AG04450 (cell line): Measurements from ENCODE around the gene ACKR3. TPM values are rescaled to one million over a fixed set of nuclear protein-coding genes. Genes with fewer than 3 reads are reported as not detected.

Source experiments
- CTCF ChIA-PET: fragments of 300-600, 350-600 bp; formaldehyde crosslinking; extraction: SDS; loops from one replicate; lab custom pipeline; 2022; ENCODE audit warnings: antibody characterized with exemption, inconsistent platforms; lab: Charles Lee
- POLR2A ChIA-PET: fragments of 350-600 bp; formaldehyde crosslinking; extraction: SDS; loops from one replicate; lab custom pipeline; 2021; ENCODE audit warnings: antibody characterized with exemption, inconsistent platforms; lab: Yijun Ruan, JAX
- DNase-seq: peaks from one replicate; pipeline ENCODE4 v3.0.0-alpha.2; 2011; ENCODE audit warnings: low read depth, low spot score
- H3K27ac ChIP-seq: one replicate; pipeline ENCODE4 v1.5.1; 2012; ENCODE audit warnings: low read depth, low read length, control low read depth
- H3K27me3 ChIP-seq: one replicate; pipeline ENCODE4 v1.6.0; 2012; ENCODE audit warnings: low read length; ENCODE audit not compliant: control insufficient read depth, insufficient read depth
- H3K4me3 ChIP-seq: 2 replicates; pipeline ENCODE4 v1.5.1; 2011; ENCODE audit warnings: mild to moderate bottlenecking, low read depth, low read length, control low read depth
- H3K9me3 ChIP-seq: 2 replicates; pipeline ENCODE4 v1.5.1; 2012; ENCODE audit warnings: low read length; ENCODE audit not compliant: control insufficient read depth, insufficient read depth
- polyA plus RNA-seq: library from polyadenylated mRNA; depleted of rRNA; stranded (reverse); fragments of >200 nt; gene quantifications from 2 replicates; pipeline ENCODE4 v1.2.3, GENCODE V29; 2011
- TF ChIP-seq, protein P1 (sequence below): IDR thresholded peaks from 2 replicates; pipeline ENCODE4 v1.5.1; 2011; ENCODE audit warnings: low read depth, low read length, control low read depth, inconsistent platforms

ACKR3 gene
- polyA plus RNA-seq, 1 experiment: 0.07 TPM

DNA sequence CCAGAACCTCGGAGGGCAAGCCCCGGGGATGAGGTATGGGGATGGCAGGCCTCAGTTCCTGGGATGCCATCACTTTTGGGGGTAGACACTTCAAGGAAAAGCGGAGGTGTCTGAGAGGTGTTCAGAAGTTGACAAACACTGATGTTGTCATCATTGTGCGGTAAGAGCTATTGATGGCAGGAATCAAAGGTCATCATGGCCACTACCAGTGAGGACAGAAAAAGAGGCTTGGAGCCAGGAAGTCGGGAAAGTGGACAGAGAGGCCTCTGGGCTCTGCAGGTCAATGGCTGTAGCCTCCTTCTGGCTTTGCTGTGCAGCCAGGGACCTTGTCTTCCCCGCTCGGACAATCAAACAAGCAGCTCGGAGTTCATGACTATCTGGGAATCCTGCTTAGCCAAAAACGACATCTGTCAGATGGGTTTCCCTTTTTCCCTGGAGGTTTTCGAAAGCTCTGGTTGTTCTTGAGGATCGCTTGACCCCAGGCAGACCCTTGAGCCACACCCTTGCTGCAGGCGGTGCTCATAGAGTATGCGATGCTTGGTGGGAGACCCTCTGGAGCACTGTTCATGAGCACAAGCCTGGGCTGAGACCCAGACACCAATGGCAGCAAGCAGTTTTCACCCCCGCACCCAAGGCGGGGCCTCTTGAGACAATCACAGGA, 19.4 kb downstream of the ACKR3 start:
- CTCF ChIA-PET: no interaction called here
- Histone ChIP-seq H3K27ac (no peak overlapping the region), H3K4me3 (no peak overlapping the region), H3K9me3 (peaks cover 27% of the 10 kb centered on the region), H3K27me3 (peaks cover 2% of the 10 kb centered on the region)
- TF ChIP-seq, protein P1, sequence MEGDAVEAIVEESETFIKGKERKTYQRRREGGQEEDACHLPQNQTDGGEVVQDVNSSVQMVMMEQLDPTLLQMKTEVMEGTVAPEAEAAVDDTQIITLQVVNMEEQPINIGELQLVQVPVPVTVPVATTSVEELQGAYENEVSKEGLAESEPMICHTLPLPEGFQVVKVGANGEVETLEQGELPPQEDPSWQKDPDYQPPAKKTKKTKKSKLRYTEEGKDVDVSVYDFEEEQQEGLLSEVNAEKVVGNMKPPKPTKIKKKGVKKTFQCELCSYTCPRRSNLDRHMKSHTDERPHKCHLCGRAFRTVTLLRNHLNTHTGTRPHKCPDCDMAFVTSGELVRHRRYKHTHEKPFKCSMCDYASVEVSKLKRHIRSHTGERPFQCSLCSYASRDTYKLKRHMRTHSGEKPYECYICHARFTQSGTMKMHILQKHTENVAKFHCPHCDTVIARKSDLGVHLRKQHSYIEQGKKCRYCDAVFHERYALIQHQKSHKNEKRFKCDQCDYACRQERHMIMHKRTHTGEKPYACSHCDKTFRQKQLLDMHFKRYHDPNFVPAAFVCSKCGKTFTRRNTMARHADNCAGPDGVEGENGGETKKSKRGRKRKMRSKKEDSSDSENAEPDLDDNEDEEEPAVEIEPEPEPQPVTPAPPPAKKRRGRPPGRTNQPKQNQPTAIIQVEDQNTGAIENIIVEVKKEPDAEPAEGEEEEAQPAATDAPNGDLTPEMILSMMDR: no peak
- DNase-seq: no peak
- POLR2A ChIA-PET: no interaction called here

DNA sequence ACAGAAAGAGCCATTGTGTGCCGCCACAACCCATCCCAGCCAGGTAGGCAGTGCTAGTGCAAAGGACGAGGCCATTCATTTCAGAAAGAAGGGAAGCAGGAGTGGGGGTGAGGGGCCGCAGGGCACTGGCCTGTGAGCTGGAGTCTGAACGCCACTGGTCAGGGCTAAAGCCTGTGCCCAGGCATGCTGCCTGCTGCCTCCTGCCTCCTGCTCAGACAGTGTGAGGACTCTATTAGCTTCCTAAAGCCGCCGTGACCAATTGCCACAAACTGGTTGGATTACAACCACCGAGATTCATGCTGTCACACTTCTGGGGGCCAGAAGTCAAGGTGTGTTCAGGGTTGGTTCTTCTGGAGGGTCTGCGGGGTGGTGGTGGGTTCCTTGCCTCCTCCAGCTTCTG, 21.2 kb downstream of the ACKR3 start:
- no peak for DNase-seq
- Histone ChIP-seq H3K9me3 (peaks cover 26% of the 10 kb centered on the region), H3K4me3 (no peak overlapping the region), H3K27me3 (peaks cover 2% of the 10 kb centered on the region), H3K27ac (no peak overlapping the region)
- CTCF ChIA-PET: no interaction called here
- TF ChIP-seq, protein P1: no peak
- POLR2A ChIA-PET: no interaction called here

DNA sequence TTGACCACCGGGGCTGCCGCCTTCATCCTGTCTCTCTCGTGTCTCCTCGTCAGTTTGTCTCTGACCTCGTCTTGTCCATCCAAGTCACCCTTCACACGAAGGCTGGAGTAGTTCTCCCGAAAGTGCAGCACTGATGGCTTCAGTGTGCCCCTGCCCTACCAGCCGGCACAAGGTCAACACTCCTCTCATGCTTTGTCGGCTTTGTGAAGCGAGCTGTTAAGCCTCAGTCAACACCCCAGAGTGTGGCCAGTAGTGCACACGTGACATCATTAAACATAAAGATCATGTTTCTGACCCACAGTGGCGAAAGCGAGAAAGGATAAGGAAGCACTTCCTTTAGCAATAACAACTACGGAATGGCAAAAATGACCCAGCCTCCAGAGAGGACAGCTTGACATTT, 23.2 kb downstream of the ACKR3 start:
- TF ChIP-seq, protein P1: no peak
- H3K4me3 ChIP-seq: no peak overlapping the region
- DNase-seq: no peak
- POLR2A ChIA-PET: no interaction called here
- CTCF ChIA-PET: no interaction called here
- H3K27me3 ChIP-seq: no peaks in the 10 kb centered on the region
- no peak overlapping the region for H3K27ac ChIP-seq
- peaks cover 26% of the 10 kb centered on the region for H3K9me3 ChIP-seq

DNA sequence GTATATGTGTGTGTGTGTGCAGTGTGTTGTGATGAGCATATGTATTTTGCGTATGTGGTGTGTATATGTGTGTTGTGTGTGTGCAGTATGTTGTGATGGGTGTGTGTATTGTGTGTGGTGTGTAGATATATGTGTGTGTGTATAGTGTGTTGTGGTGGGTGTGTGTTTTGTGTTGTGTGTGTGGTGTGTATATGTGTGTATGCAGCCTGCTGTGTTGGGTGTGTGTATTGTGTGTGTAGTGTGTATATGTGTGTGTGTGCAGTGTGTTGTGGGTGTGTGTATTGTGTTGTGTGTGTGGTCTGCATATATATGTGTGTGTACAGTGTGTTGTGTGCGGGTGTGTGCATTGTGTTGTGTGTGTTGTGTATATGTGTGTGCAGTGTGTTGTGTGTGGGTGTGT, 23.9 kb downstream of the ACKR3 start:
- POLR2A ChIA-PET: no interaction called here
- DNase-seq: no peak
- peaks cover 26% of the 10 kb centered on the region for H3K9me3 ChIP-seq
- CTCF ChIA-PET: no interaction called here
- no peaks in the 10 kb centered on the region for H3K27me3 ChIP-seq
- TF ChIP-seq, protein P1: no peak
- no peak overlapping the region for H3K27ac ChIP-seq
- H3K4me3 ChIP-seq: no peak overlapping the region

DNA sequence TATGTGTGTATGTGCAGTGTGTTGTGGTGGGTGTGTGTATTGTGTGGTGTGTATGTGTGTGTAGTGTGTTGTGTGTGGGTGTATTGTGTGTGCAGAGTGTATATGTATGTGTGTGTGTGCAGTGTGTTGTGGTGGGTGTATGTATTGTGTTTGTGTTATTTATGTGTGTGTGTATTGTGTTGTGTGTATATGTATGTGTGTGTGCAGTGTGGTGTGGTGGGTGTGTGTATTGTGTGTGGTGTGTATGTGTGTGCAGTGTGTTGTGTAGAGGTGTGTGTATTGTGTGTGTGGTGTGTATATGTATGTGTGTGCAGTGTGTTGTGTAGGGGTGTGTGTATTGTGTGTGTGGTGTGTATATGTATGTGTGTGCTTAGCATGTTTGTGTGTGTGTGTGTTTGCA, 24.3 kb downstream of the ACKR3 start:
- H3K4me3 ChIP-seq: no peak overlapping the region
- TF ChIP-seq, protein P1: no peak
- POLR2A ChIA-PET: no interaction called here
- CTCF ChIA-PET: no interaction called here
- H3K27me3 ChIP-seq: no peaks in the 10 kb centered on the region
- H3K27ac ChIP-seq: no peak overlapping the region
- DNase-seq: no peak
- H3K9me3 ChIP-seq: peaks cover 26% of the 10 kb centered on the region
